HG03442 (cell line): ENCODE data around the gene MPV17.
"Not testable (repeated sequence)": the region's sequence is repeated elsewhere in the genome, so short reads cannot be mapped to it uniquely, and the experiment has no call there.

Experiments used
- ATAC-seq: cut with Tn5 transposase; IDR thresholded peaks from one replicate; pipeline ENCODE4 v1.9.1; 2021; ENCODE audit warnings: mild to moderate bottlenecking, moderate library complexity; ENCODE audit not compliant: unreplicated experiment

Gene MPV17

DNA sequence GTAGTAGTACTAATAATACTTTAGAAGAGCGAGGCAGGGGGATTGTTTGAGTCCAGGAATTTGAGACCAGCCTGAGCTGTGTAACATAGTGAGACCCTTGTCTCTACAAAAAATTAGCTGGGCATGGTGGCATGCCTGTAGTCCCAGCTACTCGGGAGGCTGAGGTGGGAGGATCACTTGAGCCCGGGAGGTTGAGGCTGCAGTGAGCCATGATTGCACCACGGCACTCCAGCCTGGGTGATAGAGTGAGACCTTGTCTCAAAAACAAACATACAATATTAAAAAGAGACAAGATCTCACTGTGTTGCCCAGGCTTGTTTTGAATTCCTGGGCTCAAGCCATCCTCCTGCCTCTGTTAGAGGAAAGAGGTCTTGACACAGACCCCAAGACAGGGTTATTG lies 22.3 kb downstream of the MPV17 start:
- not testable (repeated sequence) for ATAC-seq

DNA sequence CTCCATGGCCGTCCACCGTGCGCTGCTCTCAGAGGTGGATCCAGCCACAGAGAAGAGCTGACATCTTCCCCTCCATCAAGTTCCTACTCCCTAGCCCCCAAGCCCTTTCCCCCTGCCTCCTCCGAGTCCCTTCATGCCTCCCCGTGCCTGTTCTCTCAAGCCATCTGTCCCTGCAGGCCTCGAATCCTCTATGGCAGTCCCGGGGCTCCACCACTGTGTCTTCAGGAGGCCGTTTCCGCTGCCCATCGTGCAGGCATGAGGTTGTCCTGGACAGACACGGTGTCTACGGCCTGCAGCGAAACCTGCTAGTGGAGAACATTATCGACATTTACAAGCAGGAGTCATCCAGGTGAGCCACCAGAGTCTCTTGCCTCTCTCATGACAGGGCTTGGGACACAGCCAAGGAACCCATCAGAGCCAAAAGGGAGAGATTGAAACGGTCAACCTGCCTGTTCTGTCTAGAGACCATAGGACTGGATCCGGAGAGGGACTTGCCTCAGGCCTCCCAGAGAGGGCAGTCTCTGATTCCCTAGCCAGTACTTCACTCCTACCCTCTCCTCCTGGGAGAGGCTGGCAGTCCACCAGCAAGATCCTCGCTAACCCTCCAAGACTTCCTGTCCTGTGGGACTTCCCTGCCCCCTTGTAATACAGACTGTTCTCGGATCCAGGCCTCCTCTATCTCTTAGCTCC lies 24.4 kb downstream of the MPV17 start:
- no peak for ATAC-seq

DNA sequence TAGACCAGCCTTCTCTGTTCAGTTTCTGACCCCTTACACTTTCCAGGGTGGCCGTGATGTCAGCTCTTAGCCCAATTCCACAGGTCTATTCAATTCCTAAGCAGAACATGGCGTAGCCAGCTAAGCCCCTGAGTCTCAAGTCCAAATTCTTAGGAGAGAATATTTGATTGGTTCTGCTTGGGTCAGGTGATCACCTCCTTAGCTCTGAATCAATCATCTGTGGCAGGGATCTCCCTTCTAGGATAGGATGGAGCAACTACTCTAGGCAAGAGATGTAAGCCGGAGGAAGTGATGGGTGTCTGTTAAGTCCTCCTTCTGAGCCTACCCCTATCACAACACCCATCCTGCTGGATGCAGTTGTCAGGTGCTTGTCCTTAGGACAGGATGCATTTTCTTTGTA lies 25.7 kb downstream of the MPV17 start:
- ATAC-seq: no peak

DNA sequence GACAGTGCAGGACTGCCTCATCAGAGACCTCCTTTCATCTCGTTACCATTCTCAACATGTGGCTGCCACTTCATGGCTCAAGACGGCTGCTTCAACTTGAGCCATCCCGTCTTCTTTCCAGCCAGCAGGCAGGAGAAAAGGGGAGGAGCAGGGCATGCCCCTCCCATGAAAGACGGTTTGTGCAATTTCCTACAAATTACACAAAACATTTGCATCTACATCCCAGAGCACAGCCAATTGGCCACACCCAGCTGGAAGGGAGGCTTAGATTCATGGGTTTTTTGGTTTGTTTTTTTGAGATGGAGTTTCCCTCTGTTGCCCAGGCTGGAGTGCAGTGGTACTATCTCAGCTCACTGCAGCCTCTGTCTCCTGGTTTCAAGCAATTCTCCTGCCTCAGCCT lies 26.4 kb downstream of the MPV17 start:
- no peak for ATAC-seq

DNA sequence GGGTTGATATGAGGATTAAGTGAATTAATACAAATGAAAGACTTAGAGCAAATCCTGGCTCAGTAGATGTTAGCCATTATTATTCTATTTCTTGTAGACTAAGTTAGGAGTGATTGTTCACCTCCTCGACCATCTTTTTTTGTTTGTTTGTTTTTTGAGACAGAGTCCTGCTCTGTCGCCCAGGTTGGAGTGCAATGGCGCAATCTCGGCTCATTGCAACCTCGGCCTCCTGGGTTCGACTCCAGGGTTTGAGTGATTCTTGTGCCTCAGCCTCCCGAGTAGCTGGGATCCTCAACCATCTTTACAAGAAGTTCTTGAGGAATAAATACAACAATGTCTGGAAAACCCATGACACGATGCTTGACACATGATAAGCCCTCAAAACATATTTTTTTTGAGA lies 28.0 kb downstream of the MPV17 start:
- ATAC-seq: no peak

DNA sequence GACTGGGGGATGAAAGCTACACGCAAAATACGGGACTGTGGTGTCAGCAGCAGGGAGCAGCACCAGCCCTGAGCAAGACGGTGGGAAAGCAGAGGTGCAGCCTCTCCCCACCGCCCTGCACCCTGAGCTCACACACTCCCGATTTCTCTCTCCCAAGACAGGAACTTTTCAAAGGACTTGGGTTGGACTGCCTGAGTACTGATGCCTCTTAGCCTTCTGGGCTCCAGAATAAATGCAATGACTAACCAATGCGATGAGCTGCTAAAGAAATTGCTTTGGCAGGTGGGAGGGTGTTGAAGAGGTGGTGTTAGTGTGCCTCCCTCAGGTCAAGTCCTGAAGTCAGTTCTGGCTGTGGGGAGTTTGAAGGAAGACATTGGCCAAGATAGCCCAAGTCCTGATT lies 31.0 kb downstream of the MPV17 start:
- no peak for ATAC-seq

DNA sequence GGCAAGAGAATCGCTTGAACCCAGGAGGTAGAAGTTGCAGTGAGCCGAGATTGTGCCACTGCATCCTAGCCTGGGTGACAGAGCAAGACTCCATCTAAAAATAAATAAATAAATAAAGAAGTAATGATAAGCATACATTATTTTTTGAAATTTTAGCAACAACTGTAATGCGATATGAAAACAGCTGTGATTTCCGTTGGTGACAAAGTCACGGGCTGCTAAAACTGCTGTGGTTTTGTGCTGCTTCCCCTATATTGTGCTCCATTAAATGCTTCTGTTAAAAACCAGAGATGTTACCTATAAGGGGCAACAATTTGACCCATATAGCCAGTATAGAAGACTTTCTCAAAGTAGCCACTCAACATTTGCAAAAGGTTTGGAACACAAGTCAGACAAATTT lies 32.3 kb downstream of the MPV17 start:
- no peak for ATAC-seq

DNA sequence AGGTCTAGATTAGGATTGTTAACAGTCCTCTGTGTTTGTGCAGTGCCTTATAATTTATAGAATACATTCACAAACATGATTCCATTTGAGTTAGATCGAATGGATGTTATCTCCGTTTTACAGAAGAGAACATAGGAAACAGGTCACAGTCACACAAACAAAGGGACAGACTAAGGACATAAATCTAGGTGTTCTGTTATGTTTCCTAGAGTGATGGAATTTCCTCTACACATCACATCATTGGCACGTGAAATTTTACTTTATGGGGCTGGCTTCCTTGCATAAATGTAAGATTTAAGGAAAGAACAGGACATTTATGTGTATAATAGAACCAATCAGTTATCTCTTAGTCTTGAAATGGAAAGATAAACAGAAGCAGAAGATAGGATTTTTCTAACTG lies 34.3 kb downstream of the MPV17 start:
- no peak for ATAC-seq

DNA sequence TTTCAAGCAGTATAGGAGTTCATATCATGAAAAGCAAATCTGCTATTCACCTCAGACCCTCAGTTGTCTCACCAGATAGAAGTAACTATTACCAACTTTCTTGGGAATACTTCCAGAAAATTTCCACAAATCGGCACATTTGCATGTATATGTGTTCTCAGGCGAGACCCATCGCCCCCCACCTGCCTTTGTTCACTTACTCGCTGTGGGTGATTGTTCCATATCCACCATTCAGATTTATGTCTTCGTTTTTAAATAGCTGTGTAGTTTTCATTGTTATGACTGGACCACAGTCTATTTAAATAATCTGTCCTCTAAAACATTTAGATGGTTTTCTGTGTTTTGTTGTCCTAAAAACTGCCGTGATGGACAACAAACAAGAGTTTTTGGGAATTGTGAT lies 37.4 kb downstream of the MPV17 start:
- no peak for ATAC-seq

DNA sequence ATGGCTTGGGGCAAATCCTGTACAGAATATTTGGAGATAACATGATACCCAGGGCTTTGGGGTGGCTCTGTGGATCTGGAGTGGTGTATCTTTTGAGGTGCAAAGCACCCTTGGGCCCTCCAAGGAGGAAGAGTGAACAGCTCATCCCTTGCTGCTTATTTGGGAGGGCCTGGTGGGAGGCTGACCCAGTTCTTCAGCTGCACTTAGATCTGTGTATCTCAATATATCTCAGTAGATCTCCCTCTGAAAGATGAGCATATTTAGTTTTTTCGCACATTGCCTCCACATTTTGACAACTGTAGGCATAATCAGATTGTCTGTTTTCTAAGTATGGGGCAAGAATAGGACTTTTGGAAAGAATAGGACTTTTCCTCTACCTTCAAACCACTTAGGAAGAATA lies 37.9 kb downstream of the MPV17 start:
- no peak for ATAC-seq

DNA sequence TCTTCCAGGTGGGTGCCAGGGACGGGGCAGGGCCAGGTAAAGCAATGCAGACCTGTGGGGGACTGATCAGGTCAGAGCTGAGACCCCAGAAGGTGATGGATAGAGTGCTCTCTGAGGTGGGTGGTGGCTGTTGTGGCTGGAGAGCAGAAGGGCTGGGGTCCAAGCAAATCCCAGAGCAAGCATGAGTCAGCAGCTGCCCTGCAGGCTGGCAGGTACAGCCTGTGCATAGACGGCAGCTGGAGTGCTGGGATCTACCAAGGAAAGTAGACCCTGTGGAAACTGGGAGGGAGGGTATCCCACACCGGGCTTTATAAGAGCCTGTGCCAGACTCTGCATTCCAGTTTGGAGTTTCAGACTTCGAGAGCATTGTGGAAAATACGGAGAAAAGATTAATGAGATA lies 40.0 kb downstream of the MPV17 start:
- ATAC-seq: no peak

DNA sequence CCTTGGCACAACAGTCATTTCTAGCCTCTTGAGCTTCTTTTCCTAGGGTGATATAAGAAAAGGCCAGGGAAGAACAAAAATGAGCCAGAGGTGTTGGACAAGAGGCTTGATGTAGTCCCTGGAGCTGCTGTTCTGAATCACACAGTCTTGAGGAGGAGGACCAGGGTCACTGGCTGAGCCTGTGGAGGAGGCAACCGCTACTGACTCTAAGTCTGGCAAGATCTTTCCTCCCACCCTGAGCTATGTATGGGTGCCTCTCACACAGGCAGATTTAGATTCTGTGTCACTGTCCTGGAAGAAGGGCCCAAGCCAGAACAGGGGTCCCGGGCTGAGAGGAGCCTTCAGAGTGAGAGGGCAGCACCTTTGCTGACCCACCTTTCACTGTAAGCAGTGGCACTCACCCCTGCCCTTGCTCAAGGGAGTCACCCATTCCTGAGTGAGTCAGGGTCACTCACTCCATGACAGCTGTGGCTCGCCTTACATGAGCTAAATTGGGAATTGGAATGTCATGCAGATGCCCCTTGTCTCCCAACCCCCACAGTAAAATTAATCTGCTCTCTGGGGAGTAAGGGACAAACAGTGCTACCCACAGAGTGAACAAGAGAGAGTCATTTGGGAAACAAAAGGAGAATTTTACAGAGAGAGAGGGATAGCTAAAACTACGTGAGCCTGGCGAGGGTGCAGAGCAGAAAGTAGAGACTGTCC lies 40.9 kb downstream of the MPV17 start, which contains the start of gene TRIM54:
TSS of gene TRIM54 (plus strand) at position 575 of the 705 bp plus-strand sequence. CDS start 303 bp downstream, outside the sequence.
- no peak for ATAC-seq

DNA sequence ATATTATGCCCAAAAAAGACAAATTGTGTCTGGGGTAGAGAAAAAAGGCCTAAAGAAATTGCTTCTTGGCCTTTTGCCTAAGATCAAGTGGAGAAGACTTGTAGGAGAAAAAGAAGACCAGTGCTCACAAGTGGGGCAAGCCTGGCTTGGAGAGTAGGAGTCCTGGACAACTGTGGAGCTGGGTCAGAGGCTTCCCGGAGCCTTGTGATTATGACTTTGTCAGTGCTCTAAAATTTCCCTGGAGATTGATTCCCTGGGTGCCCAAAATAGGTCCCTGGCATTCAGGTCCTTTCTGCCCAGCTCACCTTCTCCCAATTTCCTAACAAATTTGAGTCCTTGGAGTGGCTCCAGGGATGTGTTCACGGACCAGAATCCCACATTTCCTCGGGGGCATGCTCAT lies 41.5 kb downstream of the MPV17 start:
- no peak for ATAC-seq

DNA sequence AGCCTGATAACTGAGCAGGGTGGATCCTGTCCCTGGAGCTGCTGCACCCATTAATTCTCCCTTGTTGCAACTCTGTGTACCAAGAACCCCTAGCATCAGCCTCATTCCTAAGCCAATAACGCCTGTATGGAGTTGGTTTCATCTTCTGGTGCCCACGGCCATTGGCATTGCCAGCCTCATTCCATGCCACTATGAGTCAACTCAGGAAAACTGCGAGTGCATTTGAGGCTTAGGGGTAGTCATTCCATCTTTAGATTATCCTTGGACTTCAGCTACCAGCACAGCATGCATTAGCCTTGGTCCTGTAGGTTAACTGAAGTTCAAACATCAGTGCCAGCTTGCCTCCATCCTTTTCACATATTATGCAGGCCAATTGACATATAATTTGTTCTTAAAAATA lies 42.1 kb downstream of the MPV17 start:
- ATAC-seq: no peak

DNA sequence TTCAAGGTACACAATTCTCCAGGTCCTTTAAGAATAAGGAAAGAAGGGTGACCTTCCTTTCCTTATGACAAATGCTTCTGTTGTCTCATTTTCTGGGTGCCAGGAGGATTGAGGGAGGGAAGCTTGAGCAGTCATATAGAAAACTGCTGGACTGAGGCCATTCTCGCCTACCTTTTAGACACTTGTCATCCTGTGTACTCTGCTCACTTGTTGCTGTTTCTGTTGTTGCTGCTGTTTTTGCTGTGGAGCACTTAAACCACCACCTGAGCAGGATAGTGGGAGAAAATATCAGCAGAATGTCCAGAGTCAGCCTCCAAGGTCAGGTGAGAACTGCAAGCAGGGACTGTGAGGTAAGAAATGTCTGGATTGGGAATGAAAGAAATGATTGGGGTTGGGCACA lies 44.9 kb downstream of the MPV17 start:
- ATAC-seq: no peak

DNA sequence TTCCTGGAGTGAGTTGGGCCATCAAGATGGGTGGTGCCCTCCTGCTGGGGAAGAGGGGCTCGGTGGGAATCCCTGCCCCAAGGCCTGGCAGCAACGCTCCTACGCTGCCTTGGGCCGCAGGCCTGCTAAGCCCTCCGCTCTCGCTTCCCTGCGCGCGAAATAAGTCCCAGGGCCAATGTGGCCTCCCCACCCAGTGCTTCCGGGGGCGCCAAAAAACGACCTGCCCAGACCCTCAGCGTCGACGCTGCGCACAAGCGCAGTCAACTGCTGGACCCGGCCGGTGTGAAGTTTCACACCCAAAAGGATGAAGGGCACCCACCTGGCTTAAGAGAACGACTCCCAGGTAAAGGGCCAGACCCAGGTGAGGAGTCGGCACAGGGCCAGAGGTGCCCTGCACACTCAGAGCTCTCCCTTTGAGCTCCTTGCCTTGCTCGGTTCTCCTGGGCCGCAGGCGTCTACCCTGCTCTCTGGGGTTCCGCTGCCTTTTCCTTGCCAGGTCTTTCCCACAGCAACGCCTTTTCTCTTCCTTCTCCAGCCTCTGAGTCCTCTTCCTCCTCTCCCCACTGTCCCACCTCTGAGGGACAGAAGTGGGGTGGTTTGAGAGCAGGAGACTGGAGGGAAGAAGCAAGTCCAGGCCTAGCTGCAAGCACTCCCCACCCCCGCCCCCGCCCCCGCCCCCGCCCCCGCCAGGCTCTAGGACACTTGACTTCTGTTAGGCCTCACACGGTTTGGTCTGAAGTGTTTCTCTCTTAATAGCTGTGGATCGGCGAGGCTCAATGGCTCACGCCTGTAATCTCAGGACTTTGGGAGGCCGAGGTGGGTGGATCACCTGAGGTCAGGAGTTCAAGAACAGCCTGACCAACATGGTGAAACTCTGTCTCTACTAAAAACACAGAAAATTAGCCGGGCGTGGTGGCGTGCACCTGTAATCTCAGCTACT lies 47.4 kb downstream of the MPV17 start, which contains the start of gene DNAJC5G:
TSS of gene DNAJC5G (plus strand) at position 223 of the 940 bp plus-strand sequence. CDS start 1,296 bp downstream, outside the sequence.
- no peak for ATAC-seq

DNA sequence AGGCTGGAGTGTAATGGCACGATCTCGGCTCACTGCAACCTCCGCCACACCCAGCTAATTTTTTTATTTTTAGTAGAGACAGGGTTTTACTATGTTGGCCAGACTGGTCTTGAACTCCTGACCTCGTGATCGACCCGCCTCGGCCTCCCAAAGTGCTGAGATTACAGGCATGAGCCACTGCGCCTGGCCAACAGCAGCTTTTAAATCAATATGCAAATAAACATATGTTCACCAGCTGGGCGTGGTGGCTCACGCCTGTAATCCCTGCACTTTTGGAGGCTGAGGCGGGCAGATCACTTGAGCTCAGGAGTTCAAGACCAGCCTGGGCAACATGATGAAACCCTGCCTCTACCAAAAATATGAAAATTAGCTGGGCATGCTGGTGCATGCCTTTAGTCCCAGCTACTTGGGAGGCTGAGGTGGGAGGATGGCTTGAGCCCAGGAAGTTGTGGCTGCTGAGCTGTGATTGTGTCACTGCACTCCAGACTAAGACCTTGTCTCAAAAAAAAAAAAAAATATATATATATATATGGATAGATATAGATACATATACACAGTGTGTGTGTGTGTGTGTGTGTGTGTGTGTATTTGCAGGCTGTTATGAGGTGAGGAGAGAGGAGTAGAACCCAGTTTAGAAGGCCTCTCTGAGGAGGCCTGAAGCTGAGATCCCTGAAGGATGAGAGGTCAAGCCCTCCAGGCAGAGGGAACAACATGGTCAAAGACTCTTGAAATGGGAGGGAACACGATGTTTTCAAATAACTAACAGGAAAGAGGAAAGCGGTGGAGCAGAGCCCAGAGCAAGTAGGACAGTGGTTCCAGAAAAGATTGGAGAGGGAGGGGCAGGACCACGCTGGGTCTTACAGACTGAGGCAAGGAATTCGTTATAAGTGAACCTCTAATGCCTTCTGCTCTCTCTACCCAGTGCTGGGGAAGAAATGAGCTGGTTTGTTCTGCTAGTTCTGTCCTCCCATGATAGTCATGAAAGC lies 50.1 kb downstream of the MPV17 start:
- ATAC-seq: not testable (repeated sequence)

DNA sequence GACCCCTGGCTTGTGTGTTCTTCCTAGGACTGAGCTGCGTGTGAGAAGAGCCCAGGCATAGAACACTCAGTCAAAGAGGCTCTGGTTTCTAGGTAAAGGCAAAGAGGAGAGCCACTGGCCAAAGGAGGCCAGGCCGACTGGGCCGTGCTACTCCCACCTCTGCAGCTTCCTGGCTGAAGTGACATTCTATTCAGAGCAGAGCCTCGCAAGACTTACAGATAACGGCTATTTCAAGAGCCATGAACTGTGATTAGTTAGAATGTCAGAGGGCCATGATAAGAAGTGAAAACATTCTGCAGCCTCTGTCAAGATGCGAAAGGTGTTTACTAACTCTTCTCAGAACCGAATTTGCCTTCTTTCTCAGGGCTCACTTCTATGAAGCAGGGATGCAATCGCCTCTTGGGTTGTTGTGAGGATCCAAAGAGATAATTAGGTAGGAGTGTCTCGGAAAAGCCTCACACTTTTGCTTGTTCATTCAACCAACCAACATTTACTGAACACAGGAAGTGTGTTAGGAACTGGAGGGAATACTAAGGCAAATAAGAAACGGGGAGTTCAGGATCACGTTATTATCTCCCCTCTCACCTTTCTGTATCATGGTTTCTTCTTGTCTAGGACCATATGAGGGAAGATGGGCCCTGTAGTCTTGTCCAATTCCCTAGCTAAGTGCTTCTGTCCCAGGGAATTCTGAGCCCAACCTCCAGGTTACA lies 51.1 kb downstream of the MPV17 start:
- no peak for ATAC-seq

DNA sequence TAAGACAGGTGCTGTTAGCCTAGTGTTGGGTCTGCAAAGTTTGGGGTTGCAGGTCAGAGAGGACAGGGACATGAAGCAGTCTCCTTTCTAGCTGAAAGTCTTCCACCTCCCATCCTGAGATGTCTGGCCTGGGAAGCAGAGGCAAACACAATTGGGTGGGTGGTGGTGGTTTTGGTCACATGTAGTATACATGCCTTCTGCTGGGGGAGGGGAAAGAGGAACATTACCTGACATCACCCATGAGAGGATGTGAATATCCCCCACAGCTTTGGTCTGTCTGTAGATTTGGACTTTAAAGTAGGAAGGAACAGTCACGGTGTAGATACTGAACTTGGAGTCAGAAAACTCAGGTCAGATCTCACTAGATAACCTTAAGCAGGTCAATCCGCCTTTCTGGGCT lies 52.2 kb downstream of the MPV17 start:
- ATAC-seq: no peak

DNA sequence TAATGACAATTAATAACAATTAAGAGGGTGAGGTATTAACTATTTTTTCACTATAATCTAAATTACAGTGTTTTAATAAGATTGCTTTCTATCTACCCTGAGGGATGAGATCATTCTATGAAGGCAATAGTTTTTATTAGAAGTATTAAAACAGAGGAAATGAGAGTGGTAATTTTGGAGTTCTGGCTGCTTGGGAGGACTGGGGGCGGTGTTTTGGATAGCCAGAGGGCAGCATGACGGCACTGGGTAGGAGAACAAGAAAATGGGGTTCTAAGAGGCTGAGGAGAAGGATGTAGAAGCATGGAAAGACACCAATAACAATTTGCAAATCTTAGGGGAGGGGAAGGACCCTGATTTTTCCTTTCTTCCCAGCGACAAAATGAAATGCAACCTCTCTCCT lies 52.8 kb downstream of the MPV17 start:
- no peak for ATAC-seq
